GM19351 (cell line): Measurements from ENCODE around the gene CPNE5.

Source experiments
- ATAC-seq: cut with Tn5 transposase; IDR thresholded peaks from one replicate; pipeline ENCODE4 v1.9.1; 2021; ENCODE audit warnings: mild to moderate bottlenecking, moderate library complexity; ENCODE audit not compliant: unreplicated experiment

The CPNE5 gene

GRCh38 chr6:36751091-36751490 is 88.2 kb downstream of the CPNE5 start:
- ATAC-seq = no peak

GRCh38 chr6:36749829-36750489 is 89.3 kb downstream of the CPNE5 start:
- ATAC-seq = no peak

GRCh38 chr6:36746251-36746650 is 93.0 kb downstream of the CPNE5 start:
- ATAC-seq = no peak

- ATAC-seq = no peak
Observed at GRCh38 chr6:36745836-36746235, 93.4 kb downstream of the CPNE5 start.

- ATAC-seq = no peak
Observed at GRCh38 chr6:36745283-36745682, 94.0 kb downstream of the CPNE5 start.

- ATAC-seq = no peak
Observed at GRCh38 chr6:36744304-36744673, 95.0 kb downstream of the CPNE5 start.

- ATAC-seq = no peak
Observed at GRCh38 chr6:36743538-36744303, 95.5 kb downstream of the CPNE5 start.

GRCh38 chr6:36743032-36743431 is 96.2 kb downstream of the CPNE5 start:
- no peak for ATAC-seq

GRCh38 chr6:36742146-36742545 is 97.1 kb downstream of the CPNE5 start:
- ATAC-seq = no peak

- no peak for ATAC-seq
Observed at GRCh38 chr6:36740818-36741179, 98.4 kb downstream of the CPNE5 start.

GRCh38 chr6:36739947-36740817 is 99.1 kb downstream of the CPNE5 start:
- no peak for ATAC-seq

GRCh38 chr6:36738108-36738507 is 101.1 kb downstream of the CPNE5 start:
- no peak for ATAC-seq

- ATAC-seq = no peak
Observed at GRCh38 chr6:36737043-36737785, 102.0 kb downstream of the CPNE5 start.

- no peak for ATAC-seq
Observed at GRCh38 chr6:36735110-36736071, 103.9 kb downstream of the CPNE5 start.

GRCh38 chr6:36734486-36735060 is 104.7 kb downstream of the CPNE5 start:
- no peak for ATAC-seq

GRCh38 chr6:36733300-36733699 is 105.9 kb downstream of the CPNE5 start:
- ATAC-seq = no peak

- ATAC-seq = no peak
Observed at GRCh38 chr6:36731622-36732310, 107.5 kb downstream of the CPNE5 start.

GRCh38 chr6:36730424-36731380 is 108.5 kb downstream of the CPNE5 start:
- no peak for ATAC-seq
